ENCODE results near the gene NR4A1. TPM values are rescaled to one million over a fixed set of nuclear protein-coding genes. Genes with fewer than 3 reads are reported as not detected.

Gene NR4A1
- total RNA-seq, 1 donor from 2014 or later, result 0.79 TPM

DNA sequence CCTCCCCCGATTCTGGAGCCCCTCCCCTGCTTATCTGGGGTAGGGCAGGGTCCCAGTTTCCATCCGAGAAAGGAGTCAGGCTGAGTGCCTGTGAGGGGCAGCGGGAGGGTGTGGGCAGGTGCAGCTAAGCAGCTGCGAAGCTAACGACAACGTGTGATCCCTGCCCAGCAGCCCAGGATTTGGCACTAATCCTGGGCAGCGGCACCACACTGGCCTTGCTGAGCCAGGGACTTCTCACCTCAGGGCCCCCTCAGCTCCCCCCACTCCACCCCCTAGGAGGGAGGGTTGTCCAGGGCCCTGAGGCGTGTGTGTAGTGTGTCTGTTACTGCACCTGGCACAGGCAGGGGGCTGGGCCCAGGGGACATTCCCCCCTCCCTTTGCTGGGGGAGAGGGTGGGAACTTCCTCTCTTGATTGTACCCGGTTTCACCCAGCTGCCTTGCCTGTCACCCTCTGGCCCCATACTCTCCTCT, 30.1 kb downstream of the NR4A1 start:
- FAIRE-seq, result no peak
- TF ChIP-seq, protein P1, sequence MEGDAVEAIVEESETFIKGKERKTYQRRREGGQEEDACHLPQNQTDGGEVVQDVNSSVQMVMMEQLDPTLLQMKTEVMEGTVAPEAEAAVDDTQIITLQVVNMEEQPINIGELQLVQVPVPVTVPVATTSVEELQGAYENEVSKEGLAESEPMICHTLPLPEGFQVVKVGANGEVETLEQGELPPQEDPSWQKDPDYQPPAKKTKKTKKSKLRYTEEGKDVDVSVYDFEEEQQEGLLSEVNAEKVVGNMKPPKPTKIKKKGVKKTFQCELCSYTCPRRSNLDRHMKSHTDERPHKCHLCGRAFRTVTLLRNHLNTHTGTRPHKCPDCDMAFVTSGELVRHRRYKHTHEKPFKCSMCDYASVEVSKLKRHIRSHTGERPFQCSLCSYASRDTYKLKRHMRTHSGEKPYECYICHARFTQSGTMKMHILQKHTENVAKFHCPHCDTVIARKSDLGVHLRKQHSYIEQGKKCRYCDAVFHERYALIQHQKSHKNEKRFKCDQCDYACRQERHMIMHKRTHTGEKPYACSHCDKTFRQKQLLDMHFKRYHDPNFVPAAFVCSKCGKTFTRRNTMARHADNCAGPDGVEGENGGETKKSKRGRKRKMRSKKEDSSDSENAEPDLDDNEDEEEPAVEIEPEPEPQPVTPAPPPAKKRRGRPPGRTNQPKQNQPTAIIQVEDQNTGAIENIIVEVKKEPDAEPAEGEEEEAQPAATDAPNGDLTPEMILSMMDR (IDR thresholded peaks at IDR 0.05; ENCODE audit: insufficient read depth, low read length, severe bottlenecking), result no peak

DNA sequence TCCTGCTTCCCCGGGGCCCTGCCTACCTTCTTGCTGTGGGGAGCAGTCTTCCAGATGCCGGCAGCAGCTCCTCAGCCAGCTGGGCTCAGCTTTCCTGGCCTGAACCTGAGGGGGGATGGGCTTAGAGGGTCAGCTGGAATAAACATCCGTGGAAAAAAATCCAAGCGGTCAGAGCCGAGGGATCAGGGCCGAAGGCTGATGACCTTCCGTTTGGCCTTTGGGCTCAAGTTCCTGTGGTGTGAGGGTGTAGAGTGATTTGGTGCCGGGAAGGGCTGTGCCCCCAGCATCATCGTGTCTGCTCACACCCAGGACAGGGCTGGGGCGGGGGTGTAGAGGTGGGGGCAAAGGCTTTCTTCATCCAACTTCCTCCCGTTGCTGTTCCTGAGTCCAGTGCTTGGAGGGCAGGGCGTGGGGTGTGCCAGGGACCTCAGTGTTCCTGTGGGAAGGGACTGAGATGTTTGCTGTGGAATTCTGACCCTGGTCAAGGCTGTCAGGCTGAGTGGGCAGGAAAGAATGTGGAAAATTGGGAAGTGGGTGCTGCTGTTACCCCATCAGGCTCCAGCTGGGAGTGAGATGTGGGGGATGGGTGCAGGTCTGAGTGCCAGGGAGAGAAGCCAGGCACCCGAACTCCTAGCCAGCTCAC, 30.9 kb downstream of the NR4A1 start:
- no peak for FAIRE-seq
- TF ChIP-seq, protein P1 (IDR thresholded peaks at IDR 0.05; ENCODE audit: insufficient read depth, low read length, severe bottlenecking), result no peak
- DNase-seq (ENCODE audit: low read depth), result no peak
- Histone ChIP-seq H3K36me3 (ENCODE audit: control insufficient read depth, insufficient read depth, low read length) (peaks cover 2% of the 10 kb centered on the region), H3K27me3 (ENCODE audit: control insufficient read depth, insufficient read depth, low read length) (peaks cover 5% of the 10 kb centered on the region), H3K4me3 (ENCODE audit: low read depth, low read length) (no peak overlapping the region)

More for the DNA sequence above, 30.1 kb downstream of the NR4A1 start:
- no peak for DNase-seq (ENCODE audit: low read depth)
- Histone ChIP-seq H3K27me3 (ENCODE audit: control insufficient read depth, insufficient read depth, low read length) (peaks cover 3% of the 10 kb centered on the region), H3K4me3 (ENCODE audit: low read depth, low read length) (no peak overlapping the region), H3K36me3 (ENCODE audit: control insufficient read depth, insufficient read depth, low read length) (peaks cover 8% of the 10 kb centered on the region)

DNA sequence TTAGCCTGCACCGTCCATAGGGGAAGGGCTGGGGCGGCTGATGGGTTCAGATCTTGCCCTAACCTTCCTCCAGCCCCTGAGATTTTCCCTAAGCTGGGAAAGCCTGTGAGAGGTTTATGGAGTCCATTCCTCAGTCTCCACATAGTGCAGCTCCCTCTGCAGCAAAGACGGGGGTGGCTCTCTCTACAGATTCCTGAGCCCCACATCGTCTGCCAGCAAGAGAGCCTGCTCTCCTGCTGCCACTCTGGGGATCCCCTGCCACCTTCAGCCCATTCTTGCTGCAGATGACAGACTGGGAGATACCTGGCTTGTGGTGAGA, 31.4 kb downstream of the NR4A1 start:
- no peak for DNase-seq (ENCODE audit: low read depth)
- TF ChIP-seq, protein P1 (IDR thresholded peaks at IDR 0.05; ENCODE audit: insufficient read depth, low read length, severe bottlenecking), result no peak
- H3K36me3 ChIP-seq (ENCODE audit: control insufficient read depth, insufficient read depth, low read length), result no peaks in the 10 kb centered on the region
- no peak for FAIRE-seq
- H3K27me3 ChIP-seq (ENCODE audit: control insufficient read depth, insufficient read depth, low read length), result peaks cover 7% of the 10 kb centered on the region
- no peak overlapping the region for H3K4me3 ChIP-seq (ENCODE audit: low read depth, low read length)

DNA sequence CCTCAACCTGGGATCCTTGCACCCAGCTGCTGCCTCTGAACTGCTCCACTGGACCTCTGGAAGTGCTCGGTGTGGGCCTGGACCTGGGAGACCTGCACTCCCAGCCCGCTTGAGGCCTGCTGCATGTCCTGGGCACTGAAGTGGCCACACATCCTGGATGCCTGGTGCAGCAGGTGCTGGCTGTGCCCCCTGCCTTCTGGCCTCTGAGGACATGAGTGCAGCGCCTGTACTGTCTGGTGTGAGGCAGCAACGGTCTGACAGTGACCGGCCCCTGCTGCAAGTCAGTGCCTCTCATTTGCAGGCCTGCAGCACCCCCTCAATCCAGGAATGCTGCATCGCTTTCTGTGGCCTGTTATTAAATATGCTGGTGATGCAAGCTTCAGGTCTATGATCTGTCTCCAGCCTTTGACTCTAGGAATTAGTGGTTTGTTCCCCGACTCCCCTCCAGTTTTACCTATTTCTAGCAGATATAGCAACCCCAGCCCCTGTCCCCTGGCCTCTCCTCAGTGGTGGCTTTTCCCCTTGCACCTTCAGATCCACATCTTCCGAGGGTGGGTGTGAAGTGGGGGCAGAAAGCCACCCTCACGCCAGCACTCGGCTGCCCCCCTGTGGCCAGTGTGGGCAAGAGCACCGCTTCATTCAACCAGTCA, 31.9 kb downstream of the NR4A1 start:
- TF ChIP-seq, protein P1 (IDR thresholded peaks at IDR 0.05; ENCODE audit: insufficient read depth, low read length, severe bottlenecking), result peak; percentile 98
- no peaks in the 10 kb centered on the region for H3K36me3 ChIP-seq (ENCODE audit: control insufficient read depth, insufficient read depth, low read length)
- FAIRE-seq (no peak), DNase-seq (ENCODE audit: low read depth) (no peak)
- peaks cover 9% of the 10 kb centered on the region for H3K27me3 ChIP-seq (ENCODE audit: control insufficient read depth, insufficient read depth, low read length)
- no peak overlapping the region for H3K4me3 ChIP-seq (ENCODE audit: low read depth, low read length)

DNA sequence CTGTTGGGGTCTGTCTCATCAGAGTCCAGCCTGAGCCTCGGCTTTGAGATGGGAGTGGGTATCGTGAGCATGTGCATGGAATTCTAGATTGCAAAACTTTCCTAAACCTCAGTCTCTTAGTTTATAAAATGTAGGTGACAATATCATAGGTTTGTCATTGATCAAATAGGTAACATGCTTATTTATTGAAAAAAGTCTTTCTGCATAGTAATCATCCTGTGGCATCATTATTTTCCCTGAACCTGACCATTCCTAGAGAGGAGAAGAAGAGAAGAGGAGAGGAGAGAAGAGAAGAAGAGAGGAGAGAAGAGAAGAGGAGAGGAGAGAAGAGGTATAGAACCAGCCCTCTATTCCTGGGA, 32.4 kb downstream of the NR4A1 start:
- TF ChIP-seq, protein P1 (IDR thresholded peaks at IDR 0.05; ENCODE audit: insufficient read depth, low read length, severe bottlenecking), result no peak
- FAIRE-seq, result no peak
- Histone ChIP-seq H3K4me3 (ENCODE audit: low read depth, low read length) (no peak overlapping the region), H3K27me3 (ENCODE audit: control insufficient read depth, insufficient read depth, low read length) (peaks cover 13% of the 10 kb centered on the region), H3K36me3 (ENCODE audit: control insufficient read depth, insufficient read depth, low read length) (no peaks in the 10 kb centered on the region)
- DNase-seq (ENCODE audit: low read depth), result no peak
